ENCODE results near the gene LTB4R.

The LTB4R gene

GRCh38 chr14:24310646-24311604 lies at the start of gene LTB4R:
Gene LTB4R, plus strand, starts transcription at chr14:24311502. Its CDS starts 4,150 bp downstream, at chr14:24315652.
- H3K9ac ChIP-seq (ENCODE audit: low read length): no peak within 1 kb of the TSS
- H3K27me3 ChIP-seq (ENCODE audit: control insufficient read depth, insufficient read depth, low read length): no peaks in the 10 kb centered on the region
- H3K36me3 ChIP-seq (ENCODE audit: control insufficient read depth, insufficient read depth, low read length): peaks cover 37% of the 10 kb centered on the region
- no peaks in the 10 kb centered on the region for H3K9me3 ChIP-seq (ENCODE audit: control insufficient read depth, insufficient read depth, low read depth, low read length)
- peaks cover 6% of the 10 kb centered on the region for H3K4me1 ChIP-seq (ENCODE audit: control insufficient read depth, insufficient read depth, low read length)
- H3K27ac ChIP-seq (ENCODE audit: low read depth, low read length): no peak within 1 kb of the TSS
- H3K4me3 ChIP-seq (ENCODE audit: low read depth, low read length): peak within 1 kb of the TSS; percentile 40; the same call in 1 of the 2 replicates

GRCh38 chr14:24261969-24262327 lies 49.4 kb upstream of the LTB4R start:
- Histone ChIP-seq H3K4me1 (ENCODE audit: control insufficient read depth, insufficient read depth, low read length) (peaks cover 9% of the 10 kb centered on the region; the same call in 1 of the 2 replicates), H3K9ac (ENCODE audit: low read length) (no peak overlapping the region), H3K4me3 (ENCODE audit: low read depth, low read length) (no peak overlapping the region), H3K9me3 (ENCODE audit: control insufficient read depth, insufficient read depth, low read depth, low read length) (no peaks in the 10 kb centered on the region), H3K36me3 (ENCODE audit: control insufficient read depth, insufficient read depth, low read length) (peaks cover 14% of the 10 kb centered on the region), H3K27ac (ENCODE audit: low read depth, low read length) (no peak overlapping the region), H3K27me3 (ENCODE audit: control insufficient read depth, insufficient read depth, low read length) (no peaks in the 10 kb centered on the region)

- H3K36me3 ChIP-seq (ENCODE audit: control insufficient read depth, insufficient read depth, low read length): peaks cover 22% of the 10 kb centered on the region
Measured at GRCh38 chr14:24262821-24263733, 48.2 kb upstream of the LTB4R start, which contains the start of gene TGM1. Gene TGM1, minus strand, starts transcription at chr14:24263177. Its CDS starts 825 bp downstream, at chr14:24262352.

GRCh38 chr14:24263848-24264247 lies 47.5 kb upstream of the LTB4R start:
- Histone ChIP-seq H3K27ac (ENCODE audit: low read depth, low read length) (no peak overlapping the region), H3K36me3 (ENCODE audit: control insufficient read depth, insufficient read depth, low read length) (peaks cover 22% of the 10 kb centered on the region), H3K4me1 (ENCODE audit: control insufficient read depth, insufficient read depth, low read length) (peaks cover 6% of the 10 kb centered on the region; the same call in 1 of the 2 replicates), H3K4me3 (ENCODE audit: low read depth, low read length) (no peak overlapping the region), H3K9me3 (ENCODE audit: control insufficient read depth, insufficient read depth, low read depth, low read length) (no peaks in the 10 kb centered on the region), H3K27me3 (ENCODE audit: control insufficient read depth, insufficient read depth, low read length) (no peaks in the 10 kb centered on the region), H3K9ac (ENCODE audit: low read length) (no peak overlapping the region)

More at GRCh38 chr14:24262821-24263733, 48.2 kb upstream of the LTB4R start, which contains the start of gene TGM1:
- Histone ChIP-seq H3K4me3 (ENCODE audit: low read depth, low read length) (no peak within 1 kb of the TSS), H3K27ac (ENCODE audit: low read depth, low read length) (no peak within 1 kb of the TSS), H3K9me3 (ENCODE audit: control insufficient read depth, insufficient read depth, low read depth, low read length) (no peaks in the 10 kb centered on the region), H3K9ac (ENCODE audit: low read length) (no peak within 1 kb of the TSS), H3K4me1 (ENCODE audit: control insufficient read depth, insufficient read depth, low read length) (peaks cover 9% of the 10 kb centered on the region; the same call in 1 of the 2 replicates), H3K27me3 (ENCODE audit: control insufficient read depth, insufficient read depth, low read length) (no peaks in the 10 kb centered on the region)

- Histone ChIP-seq H3K9me3 (ENCODE audit: control insufficient read depth, insufficient read depth, low read depth, low read length) (no peaks in the 10 kb centered on the region), H3K4me1 (ENCODE audit: control insufficient read depth, insufficient read depth, low read length) (0 out of 2 replicates have a peak, but pooled peaks cover 3% of the 10 kb centered on the region), H3K27ac (ENCODE audit: low read depth, low read length) (no peak overlapping the region)
Measured at GRCh38 chr14:24264298-24264697, 47.0 kb upstream of the LTB4R start.

GRCh38 chr14:24266344-24267244 lies 44.7 kb upstream of the LTB4R start:
- H3K27me3 ChIP-seq (ENCODE audit: control insufficient read depth, insufficient read depth, low read length): no peaks in the 10 kb centered on the region
- H3K9me3 ChIP-seq (ENCODE audit: control insufficient read depth, insufficient read depth, low read depth, low read length): no peaks in the 10 kb centered on the region
- H3K36me3 ChIP-seq (ENCODE audit: control insufficient read depth, insufficient read depth, low read length): peaks cover 29% of the 10 kb centered on the region
- no peak overlapping the region for H3K9ac ChIP-seq (ENCODE audit: low read length)
- no peak overlapping the region for H3K4me3 ChIP-seq (ENCODE audit: low read depth, low read length)
- 0 out of 2 replicates have a peak, but pooled peaks cover 3% of the 10 kb centered on the region for H3K4me1 ChIP-seq (ENCODE audit: control insufficient read depth, insufficient read depth, low read length)
- H3K27ac ChIP-seq (ENCODE audit: low read depth, low read length): no peak overlapping the region

More at GRCh38 chr14:24264298-24264697, 47.0 kb upstream of the LTB4R start:
- peaks cover 27% of the 10 kb centered on the region for H3K36me3 ChIP-seq (ENCODE audit: control insufficient read depth, insufficient read depth, low read length)
- no peak overlapping the region for H3K9ac ChIP-seq (ENCODE audit: low read length)
- H3K4me3 ChIP-seq (ENCODE audit: low read depth, low read length): no peak overlapping the region
- H3K27me3 ChIP-seq (ENCODE audit: control insufficient read depth, insufficient read depth, low read length): no peaks in the 10 kb centered on the region

GRCh38 chr14:24267516-24267915 lies 43.8 kb upstream of the LTB4R start:
- Histone ChIP-seq H3K9me3 (ENCODE audit: control insufficient read depth, insufficient read depth, low read depth, low read length) (no peaks in the 10 kb centered on the region), H3K36me3 (ENCODE audit: control insufficient read depth, insufficient read depth, low read length) (peaks cover 29% of the 10 kb centered on the region), H3K4me1 (ENCODE audit: control insufficient read depth, insufficient read depth, low read length) (0 out of 2 replicates have a peak, but pooled peaks cover 5% of the 10 kb centered on the region), H3K9ac (ENCODE audit: low read length) (no peak overlapping the region), H3K27me3 (ENCODE audit: control insufficient read depth, insufficient read depth, low read length) (no peaks in the 10 kb centered on the region), H3K27ac (ENCODE audit: low read depth, low read length) (no peak overlapping the region), H3K4me3 (ENCODE audit: low read depth, low read length) (no peak overlapping the region)

GRCh38 chr14:24268225-24268624 lies 43.1 kb upstream of the LTB4R start:
- Histone ChIP-seq H3K27ac (ENCODE audit: low read depth, low read length) (no peak overlapping the region), H3K4me1 (ENCODE audit: control insufficient read depth, insufficient read depth, low read length) (0 out of 2 replicates have a peak, but pooled peaks cover 5% of the 10 kb centered on the region), H3K9ac (ENCODE audit: low read length) (no peak overlapping the region), H3K27me3 (ENCODE audit: control insufficient read depth, insufficient read depth, low read length) (no peaks in the 10 kb centered on the region), H3K36me3 (ENCODE audit: control insufficient read depth, insufficient read depth, low read length) (peaks cover 29% of the 10 kb centered on the region), H3K9me3 (ENCODE audit: control insufficient read depth, insufficient read depth, low read depth, low read length) (no peaks in the 10 kb centered on the region), H3K4me3 (ENCODE audit: low read depth, low read length) (no peak overlapping the region)

GRCh38 chr14:24269368-24269767 lies 41.9 kb upstream of the LTB4R start:
- H3K9ac ChIP-seq (ENCODE audit: low read length): no peak overlapping the region
- no peak overlapping the region for H3K27ac ChIP-seq (ENCODE audit: low read depth, low read length)
- no peaks in the 10 kb centered on the region for H3K27me3 ChIP-seq (ENCODE audit: control insufficient read depth, insufficient read depth, low read length)
- H3K9me3 ChIP-seq (ENCODE audit: control insufficient read depth, insufficient read depth, low read depth, low read length): no peaks in the 10 kb centered on the region
- peaks cover 29% of the 10 kb centered on the region for H3K36me3 ChIP-seq (ENCODE audit: control insufficient read depth, insufficient read depth, low read length)
- H3K4me3 ChIP-seq (ENCODE audit: low read depth, low read length): no peak overlapping the region
- H3K4me1 ChIP-seq (ENCODE audit: control insufficient read depth, insufficient read depth, low read length): peaks cover 11% of the 10 kb centered on the region; the same call in 1 of the 2 replicates

All from HUES6 (cell line).